ENCODE results near the gene DCLK1.

DCLK1 gene

GRCh38 chr13:35732565-35732964, 398.6 kb downstream of the DCLK1 start:
- DNase-seq: no peak

- no peak for DNase-seq
Measured at GRCh38 chr13:35731471-35731870, 399.7 kb downstream of the DCLK1 start.

GRCh38 chr13:35729926-35730627, 401.1 kb downstream of the DCLK1 start:
- DNase-seq: no peak

GRCh38 chr13:35727881-35728280, 403.3 kb downstream of the DCLK1 start:
- DNase-seq: no peak

GRCh38 chr13:35724446-35724845, 406.7 kb downstream of the DCLK1 start:
- no peak for DNase-seq

- no peak for DNase-seq
Measured at GRCh38 chr13:35723821-35724220, 407.4 kb downstream of the DCLK1 start.

GRCh38 chr13:35723053-35723461, 408.1 kb downstream of the DCLK1 start:
- no peak for DNase-seq

GRCh38 chr13:35722458-35723052, 408.6 kb downstream of the DCLK1 start:
- no peak for DNase-seq

GRCh38 chr13:35720690-35721554, 410.3 kb downstream of the DCLK1 start:
- DNase-seq: peak; percentile 55

- no peak for DNase-seq
Measured at GRCh38 chr13:35720290-35720689, 410.9 kb downstream of the DCLK1 start.

All from activated CD4-positive, alpha-beta T cell treated with anti-CD3 and anti-CD28 coated beads, Interleukin-2, Interleukin-6, amounts not matched to agents 100 ng/mL and 50 ng/mL, durations not matched to agents 16 hours and 8 hours (primary cell).